Loucy (cell line): ENCODE data around the gene CUBN.

ENCODE experiments used
- EZH2phosphoT487 ChIP-seq: fragments of 200-600 bp; IDR thresholded peaks from 2 replicates; pipeline ENCODE4 v1.6.1; 2018; ENCODE audit warnings: antibody characterized with exemption, mild to moderate bottlenecking, moderate library complexity, borderline replicate concordance
- TF ChIP-seq, protein P1 (sequence below): fragments of 200-600 bp; sonication (generic); conservative IDR thresholded peaks from 2 replicates; pipeline ENCODE4 v1.5.1; 2014; ENCODE audit warnings: mild to moderate bottlenecking, antibody characterized with exemption, low read length

DNA sequence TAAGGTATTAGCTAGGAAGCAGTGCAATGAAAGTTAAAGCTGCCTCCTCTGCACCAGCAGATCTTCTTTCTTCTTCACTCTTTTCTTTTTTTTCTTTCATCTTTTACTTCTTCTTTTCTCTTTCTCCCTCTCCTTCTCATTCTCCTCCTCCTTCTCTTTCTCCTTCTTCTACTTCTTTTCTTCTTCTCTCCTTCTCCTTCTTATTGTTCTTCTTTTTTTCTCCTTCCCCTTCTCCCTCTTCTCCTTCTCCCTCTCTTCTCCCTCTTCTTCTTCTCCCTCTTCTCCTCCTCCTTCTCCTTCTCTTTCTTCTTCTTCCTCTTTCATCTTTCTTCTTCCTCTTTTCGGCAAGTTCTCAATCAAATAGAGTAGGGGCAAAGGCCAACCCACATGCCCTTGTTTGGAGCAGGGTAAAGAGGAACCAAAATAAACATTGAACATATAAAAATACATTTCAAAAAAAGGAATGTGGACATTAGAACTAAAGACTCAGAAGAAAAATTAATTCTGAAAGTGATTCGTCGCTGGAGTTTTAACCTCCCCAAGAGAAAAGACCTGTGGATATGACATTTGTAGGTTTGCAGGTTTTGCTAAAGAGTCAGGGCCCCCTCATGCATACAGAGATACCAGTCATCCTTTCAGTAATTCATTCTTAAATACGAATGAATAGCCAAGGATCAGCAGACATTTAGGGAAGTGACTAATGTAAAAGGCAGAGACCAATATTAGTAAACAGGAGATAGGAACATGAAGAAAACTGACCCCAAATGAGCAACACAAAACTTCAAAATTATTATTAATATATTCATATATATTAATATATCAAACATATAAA is 219.4 kb downstream of the CUBN start:
- TF ChIP-seq, protein P1, sequence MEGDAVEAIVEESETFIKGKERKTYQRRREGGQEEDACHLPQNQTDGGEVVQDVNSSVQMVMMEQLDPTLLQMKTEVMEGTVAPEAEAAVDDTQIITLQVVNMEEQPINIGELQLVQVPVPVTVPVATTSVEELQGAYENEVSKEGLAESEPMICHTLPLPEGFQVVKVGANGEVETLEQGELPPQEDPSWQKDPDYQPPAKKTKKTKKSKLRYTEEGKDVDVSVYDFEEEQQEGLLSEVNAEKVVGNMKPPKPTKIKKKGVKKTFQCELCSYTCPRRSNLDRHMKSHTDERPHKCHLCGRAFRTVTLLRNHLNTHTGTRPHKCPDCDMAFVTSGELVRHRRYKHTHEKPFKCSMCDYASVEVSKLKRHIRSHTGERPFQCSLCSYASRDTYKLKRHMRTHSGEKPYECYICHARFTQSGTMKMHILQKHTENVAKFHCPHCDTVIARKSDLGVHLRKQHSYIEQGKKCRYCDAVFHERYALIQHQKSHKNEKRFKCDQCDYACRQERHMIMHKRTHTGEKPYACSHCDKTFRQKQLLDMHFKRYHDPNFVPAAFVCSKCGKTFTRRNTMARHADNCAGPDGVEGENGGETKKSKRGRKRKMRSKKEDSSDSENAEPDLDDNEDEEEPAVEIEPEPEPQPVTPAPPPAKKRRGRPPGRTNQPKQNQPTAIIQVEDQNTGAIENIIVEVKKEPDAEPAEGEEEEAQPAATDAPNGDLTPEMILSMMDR, result no peak
- TF ChIP-seq EZH2phosphoT487, result no peak
